Motor neuron (in vitro differentiated cells): ENCODE data around the gene AFF4. TPM values are rescaled to one million over a fixed set of nuclear protein-coding genes. Genes with fewer than 3 reads are reported as not detected.
"Not testable (repeated sequence)": the region's sequence is repeated elsewhere in the genome, so short reads cannot be mapped to it uniquely, and the experiment has no call there.

Experiments
- ATAC-seq, 8 experiments: fragments of 200-7000 bp; cut with Tn5 transposase; replicated peaks in 6 of 8; 2 replicates each; pipeline ENCODE4 v1.8.0; 2021; ENCODE audit warnings: mild to moderate bottlenecking in 8 of 8, moderate library complexity in 8 of 8
- H3K27ac ChIP-seq, 2 donors: fragments of 250-450 bp; sonication (Bioruptor Pico); 2 replicates each; pipeline ENCODE4 v1.9.0; 2021; ENCODE audit warnings: antibody characterized with exemption in 2 of 2, mild to moderate bottlenecking in 2 of 2, moderate library complexity in 1 of 2
- H3K4me1 ChIP-seq, 2 donors: fragments of 250-450 bp; sonication (Bioruptor Pico); replicated peaks in 1 of 2; 2 replicates each; pipeline ENCODE4 v1.6.1; 2021; ENCODE audit warnings: antibody characterized with exemption in 2 of 2, mild to moderate bottlenecking in 2 of 2, moderate library complexity in 1 of 2
- H3K4me3 ChIP-seq, 5 donors: fragments of 250-450 bp; sonication (Bioruptor Pico); 2 replicates each; pipeline ENCODE4 v1.9.0; 2021; ENCODE audit warnings: antibody characterized with exemption in 5 of 5, mild to moderate bottlenecking in 5 of 5, moderate library complexity in 4 of 5
- WGBS, 10 experiments: fragments of 450-650 bp; shearing (Covaris generic); methylation state at CpG; one replicate each; pipeline ENCODE4 v1.0.0; 2022; 5-methylcytosine and 5-hydroxymethylcytosine counted together
- in situ Hi-C, 9 experiments: fragments of 400-800 bp; cut with MboI; loops; one replicate each; pipeline ENCODE4 v1.15.0; 2021; ENCODE audit warnings: low sequenced_read_pairs in 9 of 9, low pct_unique_long_range_greater_than_20kb in 2 of 9; ENCODE audit not compliant: unreplicated experiment in 9 of 9
- total RNA-seq, 8 experiments: library from RNA; unstranded; fragments of 300-600 nt; gene quantifications; 2 replicates each; pipeline versions ENCODE4 v1.2.3 to v1.2.4, GENCODE V29; 2022

AFF4 gene, protein sequence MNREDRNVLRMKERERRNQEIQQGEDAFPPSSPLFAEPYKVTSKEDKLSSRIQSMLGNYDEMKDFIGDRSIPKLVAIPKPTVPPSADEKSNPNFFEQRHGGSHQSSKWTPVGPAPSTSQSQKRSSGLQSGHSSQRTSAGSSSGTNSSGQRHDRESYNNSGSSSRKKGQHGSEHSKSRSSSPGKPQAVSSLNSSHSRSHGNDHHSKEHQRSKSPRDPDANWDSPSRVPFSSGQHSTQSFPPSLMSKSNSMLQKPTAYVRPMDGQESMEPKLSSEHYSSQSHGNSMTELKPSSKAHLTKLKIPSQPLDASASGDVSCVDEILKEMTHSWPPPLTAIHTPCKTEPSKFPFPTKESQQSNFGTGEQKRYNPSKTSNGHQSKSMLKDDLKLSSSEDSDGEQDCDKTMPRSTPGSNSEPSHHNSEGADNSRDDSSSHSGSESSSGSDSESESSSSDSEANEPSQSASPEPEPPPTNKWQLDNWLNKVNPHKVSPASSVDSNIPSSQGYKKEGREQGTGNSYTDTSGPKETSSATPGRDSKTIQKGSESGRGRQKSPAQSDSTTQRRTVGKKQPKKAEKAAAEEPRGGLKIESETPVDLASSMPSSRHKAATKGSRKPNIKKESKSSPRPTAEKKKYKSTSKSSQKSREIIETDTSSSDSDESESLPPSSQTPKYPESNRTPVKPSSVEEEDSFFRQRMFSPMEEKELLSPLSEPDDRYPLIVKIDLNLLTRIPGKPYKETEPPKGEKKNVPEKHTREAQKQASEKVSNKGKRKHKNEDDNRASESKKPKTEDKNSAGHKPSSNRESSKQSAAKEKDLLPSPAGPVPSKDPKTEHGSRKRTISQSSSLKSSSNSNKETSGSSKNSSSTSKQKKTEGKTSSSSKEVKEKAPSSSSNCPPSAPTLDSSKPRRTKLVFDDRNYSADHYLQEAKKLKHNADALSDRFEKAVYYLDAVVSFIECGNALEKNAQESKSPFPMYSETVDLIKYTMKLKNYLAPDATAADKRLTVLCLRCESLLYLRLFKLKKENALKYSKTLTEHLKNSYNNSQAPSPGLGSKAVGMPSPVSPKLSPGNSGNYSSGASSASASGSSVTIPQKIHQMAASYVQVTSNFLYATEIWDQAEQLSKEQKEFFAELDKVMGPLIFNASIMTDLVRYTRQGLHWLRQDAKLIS
- 100 to 1,000 TPM in 1 of 8 experiments, 10 to 100 TPM in 7; 43.0 to 102 (median 67.3) TPM for total RNA-seq

DNA sequence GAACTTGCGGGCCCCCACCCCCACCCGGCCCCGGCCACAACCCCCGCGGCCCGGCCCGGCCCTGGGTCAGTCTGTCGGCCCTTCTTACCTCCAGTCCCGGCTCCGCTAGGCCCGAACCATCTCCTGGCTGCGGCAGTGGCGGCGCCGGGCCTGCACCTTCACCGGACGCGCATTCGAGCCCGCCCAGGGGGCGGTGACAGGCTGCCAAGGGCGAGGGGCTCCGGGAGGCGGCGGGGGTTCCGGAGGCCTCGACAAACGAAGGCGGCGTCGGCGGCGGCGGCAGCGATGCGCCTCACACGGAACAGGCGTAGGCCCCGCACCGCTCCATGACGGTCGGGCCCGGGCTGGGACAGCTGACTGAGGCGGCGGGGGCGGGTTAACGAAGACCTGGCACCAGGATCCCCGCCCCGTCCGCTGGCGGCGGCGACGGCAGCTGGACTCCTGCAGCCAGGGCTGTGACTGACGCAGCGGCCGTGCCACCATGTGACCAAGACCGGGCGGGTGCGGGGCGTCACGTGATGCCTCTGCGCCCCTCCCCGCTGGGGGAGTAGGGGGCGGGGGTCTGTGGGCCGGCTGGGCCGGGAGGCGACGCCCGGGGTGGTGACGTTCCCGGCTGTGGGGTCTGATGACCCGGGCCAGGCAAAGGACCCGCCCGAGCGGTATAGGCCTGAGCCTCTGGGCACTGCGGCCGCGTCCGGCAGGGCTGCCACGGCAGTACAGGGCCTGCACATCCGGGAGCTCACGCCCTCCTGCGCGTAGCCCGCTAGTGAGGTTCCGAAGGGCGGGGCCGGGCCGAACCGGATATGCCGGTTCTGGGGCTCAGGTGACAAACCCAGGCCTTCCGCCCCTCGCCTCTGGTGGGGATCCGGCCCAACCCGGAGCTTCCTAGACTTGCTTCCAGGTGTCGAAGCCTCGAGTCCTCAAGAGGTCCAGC lies at the start of gene AFF4:
AFF4 (minus strand) TSS at position 464 of the 934 bp plus-strand sequence. CDS start 26,445 bp downstream, outside the sequence.
- ATAC-seq: peak; percentile 85 to 95 (median 93)
- peaks cover 5 to 9% of the 10 kb centered on the region in 2 donors for H3K4me1 ChIP-seq
- H3K4me3 ChIP-seq: peak within 1 kb of the TSS; percentile 79 to 95 (median 85)
- in situ Hi-C loops: no loop called here
- WGBS, 10 experiments: 0% methylated on average over 3 to 6 of the region's 98 CpGs; no CpG with 5 or more reads in 7 of the 10 experiments
- peak within 1 kb of the TSS; percentile 91 to 96 for H3K27ac ChIP-seq

DNA sequence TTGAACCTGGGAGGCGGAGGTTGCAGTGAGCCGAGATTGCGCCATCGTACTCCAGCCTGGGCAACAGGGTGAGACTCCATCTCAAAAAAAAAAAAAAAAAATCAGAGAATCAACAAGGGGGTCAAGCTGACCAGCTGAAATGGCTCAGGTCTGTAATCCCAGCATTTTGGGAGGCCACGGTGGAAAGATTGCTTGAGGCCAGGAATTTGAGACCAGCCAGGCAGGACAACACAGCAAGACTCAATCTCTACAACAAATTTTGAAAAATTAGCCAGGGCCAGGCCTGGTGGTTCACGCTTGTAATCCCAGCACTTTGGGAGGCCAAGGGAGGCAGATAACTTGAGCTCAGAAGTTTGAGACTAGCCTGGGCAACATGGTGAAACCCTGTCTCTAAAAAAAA lies 45.0 kb upstream of the AFF4 start:
- WGBS, 10 experiments: 72 to 100% (median 100%) methylated on average over 1 to 6 of the region's 6 CpGs; no CpG with 5 or more reads in 4 of the 10 experiments
- ATAC-seq, H3K27ac ChIP-seq, H3K4me3 ChIP-seq, H3K4me1 ChIP-seq, in situ Hi-C loops: not testable (repeated sequence)

DNA sequence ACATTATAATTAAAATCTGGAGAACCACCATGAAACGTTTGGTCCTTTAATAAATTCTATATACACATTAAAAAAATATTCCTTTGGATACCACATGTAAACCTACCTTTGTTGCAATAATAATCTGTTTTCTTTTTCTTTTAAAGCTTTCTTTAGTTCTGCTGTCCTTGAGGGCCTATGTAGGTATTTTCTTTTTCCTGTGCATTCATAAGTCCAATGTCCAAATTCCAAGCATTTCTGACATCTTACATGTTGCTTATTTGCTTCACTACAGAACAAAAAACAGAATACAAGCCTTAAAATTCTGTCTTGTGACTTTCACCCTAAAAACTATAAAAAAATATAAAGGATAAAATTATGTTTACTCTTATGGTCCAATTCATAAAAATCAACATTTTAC lies 43.2 kb upstream of the AFF4 start:
- in situ Hi-C loops: no loop called here
- Histone ChIP-seq H3K4me3 (no peak overlapping the region), H3K4me1 (no peaks in the 10 kb centered on the region), H3K27ac (no peak overlapping the region)
- WGBS, 10 experiments: 0 to 92% (median 79%) methylated on average over 1 of the region's 1 CpG; no CpG with 5 or more reads in 2 of the 10 experiments
- no peak for ATAC-seq

DNA sequence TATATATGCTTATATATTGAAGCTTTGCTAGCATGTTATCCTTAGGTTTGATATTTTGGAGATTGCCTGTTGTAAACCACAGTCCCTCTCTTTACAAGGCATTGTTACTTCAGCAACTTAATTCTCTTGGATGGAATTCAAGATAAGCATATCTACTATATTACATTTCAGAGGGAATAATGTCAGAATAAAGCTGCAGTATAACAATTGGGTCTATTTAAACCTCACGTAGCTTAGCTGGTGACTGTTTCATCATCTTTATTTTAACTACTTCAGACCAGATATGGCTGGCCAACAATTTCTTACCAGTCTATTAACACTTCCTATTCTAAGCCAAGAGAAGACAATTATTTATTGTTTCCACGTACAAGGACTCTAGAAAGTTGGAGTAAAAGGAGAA lies 35.8 kb upstream of the AFF4 start:
- Histone ChIP-seq H3K27ac (no peak overlapping the region), H3K4me1 (no peaks in the 10 kb centered on the region), H3K4me3 (no peak overlapping the region)
- in situ Hi-C loops: no loop called here
- no peak for ATAC-seq
- 0 to 88% (median 81%) methylated on average over 1 to 2 of the region's 2 CpGs; no CpG with 5 or more reads in 2 of the 10 experiments for WGBS, 10 experiments

DNA sequence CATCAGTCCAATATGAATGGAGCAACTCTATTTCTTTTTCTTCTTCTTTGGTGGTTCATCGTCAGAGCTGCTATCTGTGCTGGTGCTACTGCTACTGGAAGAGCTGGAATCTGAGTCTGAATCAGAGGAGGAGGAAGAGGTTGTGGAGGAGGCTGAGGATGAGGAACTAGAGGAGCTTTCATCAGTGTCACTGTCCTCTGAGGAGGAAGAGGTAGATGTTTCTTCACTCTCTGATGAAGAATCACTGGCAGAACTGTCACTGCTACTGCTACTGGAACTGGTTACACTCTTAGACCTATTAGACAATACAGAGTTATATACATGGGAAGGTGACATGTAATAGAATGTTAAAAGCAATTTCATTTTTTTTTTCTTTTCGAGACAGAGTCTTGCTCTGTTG lies 35.1 kb upstream of the AFF4 start:
- ATAC-seq: no peak
- Histone ChIP-seq H3K27ac (no peak overlapping the region), H3K4me3 (no peak overlapping the region), H3K4me1 (no peaks in the 10 kb centered on the region)
- 82 to 100% (median 100%) methylated on average over 1 to 2 of the region's 2 CpGs; no CpG with 5 or more reads in 2 of the 10 experiments for WGBS, 10 experiments
- in situ Hi-C loops: no loop called here

DNA sequence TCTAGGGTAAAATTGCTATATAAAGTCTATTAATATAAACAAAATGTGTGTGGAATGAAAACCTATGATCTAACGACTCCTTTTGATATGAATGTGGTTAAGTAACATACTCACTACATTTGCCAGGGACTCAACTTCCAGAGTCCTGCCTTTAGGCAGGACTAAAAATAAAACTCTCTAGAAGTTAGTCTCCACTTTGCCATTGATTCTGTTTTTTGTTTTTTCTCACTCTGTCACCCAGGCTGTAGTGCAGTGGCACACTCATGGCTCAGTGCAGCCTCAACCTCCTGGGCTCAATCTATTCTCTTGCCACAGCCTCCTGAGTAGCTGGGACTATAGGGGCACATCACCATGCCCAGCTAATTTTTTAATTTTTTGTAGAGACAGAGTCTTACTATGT lies 32.9 kb upstream of the AFF4 start:
- H3K27ac ChIP-seq: no peak overlapping the region

DNA sequence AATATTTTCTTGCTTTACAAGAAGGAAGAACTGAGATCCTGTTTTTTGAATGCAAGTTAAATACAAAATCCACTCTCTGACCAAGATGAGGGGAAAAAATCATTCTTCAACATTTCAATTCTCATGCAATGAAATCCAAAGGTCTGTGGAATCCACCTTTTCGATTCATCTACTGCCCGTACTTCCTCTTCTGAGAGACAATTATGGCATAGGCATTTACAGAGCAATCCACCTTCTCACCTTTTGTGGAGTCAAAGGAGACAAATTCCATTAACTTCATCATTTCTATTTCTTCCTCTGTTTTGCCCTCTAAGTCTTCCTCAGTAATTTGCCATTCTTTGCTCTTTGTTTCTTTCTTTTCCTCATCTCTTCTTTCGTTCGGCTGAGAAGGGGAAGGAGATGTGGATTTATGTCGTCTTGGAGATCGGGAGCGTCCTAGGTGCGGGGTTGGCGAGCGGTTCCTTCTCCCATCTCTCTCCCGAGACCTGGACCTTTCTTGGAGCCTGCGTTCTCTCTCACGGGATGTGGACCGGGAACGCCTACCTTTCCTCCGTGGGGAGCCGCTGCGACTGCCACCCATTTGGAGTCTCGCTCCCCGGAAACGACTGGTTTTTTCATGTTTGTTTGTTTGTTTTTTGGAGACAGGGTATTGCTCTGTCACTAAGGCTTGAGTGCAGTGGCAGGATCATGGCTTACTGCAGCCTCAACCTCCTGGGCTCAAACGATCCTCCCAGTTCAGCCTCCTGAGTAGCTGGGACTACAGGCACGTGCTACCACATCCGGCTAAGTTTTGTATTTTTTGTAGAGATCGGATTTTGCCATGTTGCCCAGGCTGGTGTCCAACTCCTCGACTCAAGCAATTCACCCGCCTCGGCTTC lies 24.3 kb upstream of the AFF4 start:
- Histone ChIP-seq H3K4me1 (no peaks in the 10 kb centered on the region), H3K27ac (no peak overlapping the region), H3K4me3 (no peak overlapping the region)
- in situ Hi-C loops: no loop called here
- WGBS, 10 experiments: 70 to 98% (median 92%) methylated on average over 3 to 28 of the region's 28 CpGs
- no peak for ATAC-seq

More for the DNA sequence above, 32.9 kb upstream of the AFF4 start:
- Histone ChIP-seq H3K4me3 (no peak overlapping the region), H3K4me1 (no peaks in the 10 kb centered on the region)
- 0 to 100% (median 83%) methylated on average over 1 of the region's 1 CpG; no CpG with 5 or more reads in 3 of the 10 experiments for WGBS, 10 experiments
- in situ Hi-C loops: no loop called here
- no peak for ATAC-seq

DNA sequence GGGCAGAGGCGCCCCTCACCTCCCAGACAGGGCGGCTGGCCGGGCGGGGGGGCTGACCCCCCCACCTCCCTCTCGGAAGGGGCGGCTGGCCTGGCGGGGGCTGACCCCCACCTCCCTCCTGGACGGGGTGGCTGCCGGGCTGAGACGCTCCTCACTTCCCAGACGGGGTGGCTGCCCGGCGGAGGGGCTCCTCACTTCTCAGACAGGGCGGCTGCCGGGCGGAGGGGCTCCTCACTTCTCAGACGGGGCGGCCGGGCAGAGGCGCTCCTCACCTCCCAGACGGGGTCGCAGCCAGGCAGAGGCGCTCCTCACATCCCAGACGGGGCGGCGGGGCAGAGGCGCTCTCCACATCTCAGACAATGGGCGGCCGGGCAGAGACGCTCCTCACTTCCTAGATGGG lies 19.5 kb upstream of the AFF4 start:
- H3K4me3 ChIP-seq, ATAC-seq, H3K4me1 ChIP-seq, H3K27ac ChIP-seq, in situ Hi-C loops: not testable (repeated sequence)
- WGBS, 10 experiments: no CpG with 5 or more reads among the region's 30 CpGs

DNA sequence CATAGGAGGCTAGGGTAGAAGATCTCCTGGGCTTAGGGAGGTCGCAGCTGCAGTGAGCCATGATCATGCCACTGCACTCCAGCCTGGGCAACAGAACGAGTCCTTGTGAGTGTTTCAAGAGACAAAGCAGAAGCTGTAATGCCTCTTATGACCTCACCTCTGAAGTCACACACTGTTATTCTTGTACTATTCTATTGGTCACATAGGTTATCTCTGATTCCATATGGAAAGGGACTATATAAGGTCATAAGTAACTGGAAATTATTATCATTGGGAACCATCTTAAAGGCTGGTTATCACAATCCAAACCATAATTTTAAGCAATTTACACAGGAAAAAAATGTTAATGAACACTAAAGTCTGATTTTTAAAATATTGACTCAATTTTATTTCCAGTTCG lies 17.9 kb upstream of the AFF4 start:
- 87 to 100% (median 100%) methylated on average over 1 to 3 of the region's 3 CpGs; no CpG with 5 or more reads in 2 of the 10 experiments for WGBS, 10 experiments
- in situ Hi-C loops: no loop called here
- no peak overlapping the region for H3K27ac ChIP-seq
- no peak overlapping the region for H3K4me3 ChIP-seq
- ATAC-seq: no peak
- H3K4me1 ChIP-seq: no peaks in the 10 kb centered on the region

DNA sequence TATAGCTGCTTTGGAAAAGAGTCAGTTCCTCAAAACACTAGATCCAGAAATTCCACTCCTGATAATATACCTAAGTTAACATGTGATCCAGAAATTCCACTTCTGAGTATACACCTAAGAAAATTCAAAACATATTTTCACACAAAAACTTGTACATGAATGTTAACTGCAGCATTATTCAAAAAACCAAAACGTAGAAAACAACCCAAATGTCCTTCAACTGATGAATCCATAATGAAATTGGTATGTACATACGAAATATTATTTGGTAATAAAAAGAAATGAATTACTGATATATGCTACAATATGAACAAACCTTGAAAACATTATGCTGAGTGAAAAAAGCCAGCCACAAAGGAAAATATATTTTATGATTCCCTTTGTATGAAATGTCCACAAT lies 16.5 kb upstream of the AFF4 start:
- ATAC-seq: no peak
- no peaks in the 10 kb centered on the region for H3K4me1 ChIP-seq
- no peak overlapping the region for H3K27ac ChIP-seq
- in situ Hi-C loops: no loop called here
- H3K4me3 ChIP-seq: no peak overlapping the region
- 14 to 89% (median 47%) methylated on average over 1 to 2 of the region's 2 CpGs for WGBS, 10 experiments

DNA sequence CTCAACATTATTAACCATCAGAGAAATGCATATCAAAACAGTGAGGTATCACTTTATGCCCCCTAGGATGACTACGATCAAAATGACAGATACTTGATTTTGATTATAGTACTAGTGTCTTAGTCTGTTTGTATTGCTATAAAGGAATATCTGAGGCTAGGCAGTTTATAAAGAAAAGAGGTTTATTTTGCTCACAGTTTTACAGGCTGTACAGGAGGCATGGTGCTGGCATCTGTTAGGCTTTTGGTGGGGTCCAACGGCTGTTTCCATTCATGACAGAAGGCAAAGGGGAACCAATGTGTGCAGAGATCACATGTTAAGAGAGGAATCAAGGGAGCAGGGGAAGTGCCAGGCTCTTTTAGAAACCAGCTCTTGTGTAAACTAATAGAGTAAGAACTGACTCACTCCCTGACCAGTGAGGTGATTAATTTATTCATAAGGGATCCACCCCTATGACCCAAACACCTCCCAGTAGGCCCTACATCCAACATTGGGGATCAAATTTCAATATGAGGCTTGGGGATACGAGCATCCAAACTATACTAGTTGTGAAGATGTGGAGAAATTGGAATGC lies 16.0 kb upstream of the AFF4 start:
- peak in 3 of 8 experiments; percentile 78 to 100 (median 100) for ATAC-seq
- Histone ChIP-seq H3K4me1 (no peaks in the 10 kb centered on the region), H3K4me3 (no peak overlapping the region), H3K27ac (no peak overlapping the region)
- WGBS, 10 experiments: 18 to 100% (median 85%) methylated on average over 1 to 3 of the region's 3 CpGs
- in situ Hi-C loops: no loop called here
